Keratinocyte (primary cell): ENCODE measurements around the gene IREB2. TPM values are rescaled to one million over a fixed set of nuclear protein-coding genes. Genes with fewer than 3 reads are reported as not detected.

Experiments
- DNase-seq: peaks from one replicate; pipeline ENCODE4 v3.0.0-alpha.2; 2011; ENCODE audit warnings: low read depth, missing footprints, low spot score
- FAIRE-seq: peaks from 2 replicates; lab custom pipeline; 2011; peaks lifted over from hg19 to GRCh38; lab: Jason Lieb, UNC
- H2AFZ ChIP-seq: 2 replicates; pipeline ENCODE4 v1.6.0; 2012; ENCODE audit warnings: low read length, control low read depth, inconsistent platforms; ENCODE audit not compliant: control insufficient read depth
- H3K27ac ChIP-seq: 2 replicates; pipeline ENCODE4 v1.5.1; 2011; ENCODE audit warnings: low read length; ENCODE audit not compliant: control insufficient read depth, insufficient read depth
- H3K27me3 ChIP-seq: 3 replicates; pipeline ENCODE4 v1.6.0; 2011; ENCODE audit warnings: low read length; ENCODE audit not compliant: control insufficient read depth, insufficient read depth; ENCODE audit errors: extremely low read depth
- H3K36me3 ChIP-seq, 2 experiments: 2 replicates in 1 of 2; 3 replicates in 1 of 2; pipeline ENCODE4 v1.5.1; 2011; ENCODE audit warnings: low read length in 2 of 2, mild to moderate bottlenecking in 1 of 2; ENCODE audit not compliant: control insufficient read depth in 2 of 2, insufficient read depth in 2 of 2; ENCODE audit errors: extremely low read depth in 1 of 2
- H3K4me1 ChIP-seq: 3 replicates; pipeline ENCODE4 v1.5.1; 2011; ENCODE audit warnings: low read length; ENCODE audit not compliant: control insufficient read depth, insufficient read depth; ENCODE audit errors: extremely low read depth
- H3K4me2 ChIP-seq: 3 replicates; pipeline ENCODE4 v1.6.0; 2011; ENCODE audit warnings: low read depth, low read length; ENCODE audit not compliant: control insufficient read depth, insufficient read depth; ENCODE audit errors: extremely low read depth
- H3K4me3 ChIP-seq, 3 experiments: fragments of 200-600 bp in 1 of 3; sonication (generic) in 1 of 3; 2 replicates in 2 of 3; 3 replicates in 1 of 3; pipeline ENCODE4 v1.5.1; 2011 to 2016; ENCODE audit warnings: low read length in 3 of 3, mild to moderate bottlenecking in 3 of 3, control low read depth in 2 of 3, inconsistent platforms in 1 of 3, low read depth in 1 of 3, mixed read lengths in 1 of 3, mixed run types in 1 of 3, moderate library complexity in 1 of 3; ENCODE audit not compliant: control insufficient read depth in 2 of 3, insufficient read depth in 2 of 3; ENCODE audit errors: extremely low read depth in 1 of 3
- H3K79me2 ChIP-seq: 2 replicates; pipeline ENCODE4 v1.6.0; 2012; ENCODE audit warnings: low read length; ENCODE audit not compliant: control insufficient read depth, insufficient read depth
- H3K9ac ChIP-seq: 3 replicates; pipeline ENCODE4 v1.6.0; 2011; ENCODE audit warnings: low read length; ENCODE audit not compliant: control insufficient read depth, insufficient read depth; ENCODE audit errors: extremely low read depth
- H3K9me1 ChIP-seq: 3 replicates; pipeline ENCODE4 v1.6.0; 2011; ENCODE audit warnings: low read length; ENCODE audit not compliant: control insufficient read depth, insufficient read depth; ENCODE audit errors: extremely low read depth
- H3K9me3 ChIP-seq: 2 replicates; pipeline ENCODE4 v1.5.1; 2012; ENCODE audit warnings: low read depth, low read length; ENCODE audit not compliant: control insufficient read depth
- H4K20me1 ChIP-seq: 3 replicates; pipeline ENCODE4 v1.6.0; 2011; ENCODE audit warnings: low read length; ENCODE audit not compliant: control insufficient read depth, insufficient read depth; ENCODE audit errors: extremely low read depth
- CTCF ChIP-seq, 3 experiments: IDR thresholded peaks in 1 of 3; conservative IDR thresholded peaks in 1 of 3; optimal IDR thresholded peaks in 1 of 3; 2 replicates in 2 of 3; 3 replicates in 1 of 3; pipeline versions ENCODE3 to v1.5.1; 2011; ENCODE audit warnings: low read length in 3 of 3, mild to moderate bottlenecking in 3 of 3, moderate library complexity in 2 of 3, control low read depth in 1 of 3, inconsistent platforms in 1 of 3; ENCODE audit not compliant: insufficient read depth in 2 of 3; ENCODE audit errors: extremely low read depth in 1 of 3
- EZH2 ChIP-seq: IDR thresholded peaks from one replicate; pipeline ENCODE4 v1.6.1; 2012; ENCODE audit warnings: inconsistent platforms, mild to moderate bottlenecking, low read length, moderate library complexity
- dilution Hi-C: fragments of 300-500 bp; cut with MboI; formaldehyde crosslinking; loops from one replicate; pipeline ENCODE4 v1.7.0; 2020; ENCODE audit warnings: low sequenced_read_pairs; ENCODE audit not compliant: extremely low pct_ligation_motif_present
- polyA plus RNA-seq, 5 experiments: library from polyadenylated mRNA; depleted of rRNA in 3 of 5; stranded (reverse) in 3 of 5; stranded (forward) in 1 of 5; unstranded in 1 of 5; fragments of >200 nt; gene quantifications; 1 replicate in 1 of 5; 2 replicates in 3 of 5; 3 replicates in 1 of 5; pipeline versions ENCODE4 v1.2.1 to v1.2.3, GENCODE V29; 2011 to 2012; ENCODE audit warnings: missing spikeins in 2 of 5, low read depth in 1 of 5, low replicate concordance in 1 of 5

Gene IREB2
- polyA plus RNA-seq, 1 donor (not counting 4 experiments of a cell fraction or from before 2014, with no cell fraction given), result 20.5 TPM

DNA sequence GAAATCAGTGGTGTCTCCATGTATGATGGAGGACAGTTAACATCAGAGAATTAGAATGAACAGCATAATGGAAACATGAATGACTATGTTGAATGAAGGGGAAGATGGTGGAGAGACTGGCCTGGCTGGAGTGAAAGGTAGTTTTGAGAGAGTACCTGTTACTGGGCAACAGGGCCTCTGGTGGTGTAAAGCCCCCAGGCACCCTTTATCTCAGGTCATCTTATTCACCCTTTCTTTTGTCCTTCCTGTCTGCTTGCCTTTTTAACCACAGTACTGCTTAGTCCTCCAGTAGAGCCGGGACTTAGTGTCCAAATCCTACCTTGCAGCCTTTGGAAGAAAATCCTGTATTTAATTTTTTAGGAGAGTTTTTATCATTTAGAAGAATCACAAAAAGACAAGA is 6.2 kb downstream of the IREB2 start:
- FAIRE-seq (no peak), DNase-seq (no peak)
- H3K79me2 ChIP-seq, result peaks cover 86% of the 10 kb centered on the region
- H3K9me1 ChIP-seq, result no peaks in the 10 kb centered on the region
- dilution Hi-C loops, result no loop called here
- H3K4me2 ChIP-seq, result no peak overlapping the region
- H2AFZ ChIP-seq, result no peak overlapping the region
- peaks cover 4% of the 10 kb centered on the region for H4K20me1 ChIP-seq
- no peak for TF ChIP-seq EZH2
- TF ChIP-seq CTCF (optimal IDR thresholded peaks at IDR 0.05 in 1 of 3, IDR thresholded peaks at IDR 0.05 in 1 of 3, conservative IDR thresholded peaks at IDR 0.05 in 1 of 3; ENCODE audit: extremely low read depth in 1 of 3, insufficient read depth in 2 of 3, low read length in 3 of 3), result no peak
- no peak overlapping the region for H3K27ac ChIP-seq
- H3K9ac ChIP-seq, result no peak overlapping the region
- H3K4me3 ChIP-seq, result no peak overlapping the region
- H3K27me3 ChIP-seq, result no peaks in the 10 kb centered on the region
- H3K36me3 ChIP-seq, result peaks cover 5 to 16% of the 10 kb centered on the region in 2 experiments
- H3K4me1 ChIP-seq, result peaks cover 28% of the 10 kb centered on the region
- no peaks in the 10 kb centered on the region for H3K9me3 ChIP-seq

DNA sequence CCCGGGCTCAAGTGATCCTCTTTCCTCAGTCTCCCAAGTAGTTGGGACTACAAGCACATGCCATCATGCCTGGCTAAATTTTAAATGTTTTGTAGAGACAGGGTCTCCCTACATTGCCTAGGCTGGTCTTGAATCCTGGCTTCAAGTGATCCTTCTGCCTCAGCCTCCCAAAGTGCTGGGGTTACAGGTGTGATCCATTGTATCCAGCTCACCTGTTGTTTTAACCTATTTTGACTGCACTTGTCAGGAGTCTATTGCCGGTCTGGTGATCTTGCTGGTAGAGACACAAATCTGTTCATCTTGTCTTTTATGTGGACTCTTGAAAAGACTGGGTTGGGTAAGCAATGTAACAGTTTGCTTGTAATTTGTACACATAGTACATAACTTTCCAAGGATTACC is 7.9 kb downstream of the IREB2 start:
- no peaks in the 10 kb centered on the region for H3K27me3 ChIP-seq
- H3K79me2 ChIP-seq, result peaks cover 86% of the 10 kb centered on the region
- no peak overlapping the region for H3K4me2 ChIP-seq
- H3K9me3 ChIP-seq, result no peaks in the 10 kb centered on the region
- H3K9ac ChIP-seq, result no peak overlapping the region
- H3K36me3 ChIP-seq, result peaks cover 4 to 13% of the 10 kb centered on the region in 2 experiments
- H3K27ac ChIP-seq, result no peak overlapping the region
- peaks cover 2% of the 10 kb centered on the region for H3K9me1 ChIP-seq
- no peak overlapping the region for H3K4me3 ChIP-seq
- peaks cover 24% of the 10 kb centered on the region for H3K4me1 ChIP-seq
- H2AFZ ChIP-seq, result no peak overlapping the region
- no peak for DNase-seq
- peaks cover 4% of the 10 kb centered on the region for H4K20me1 ChIP-seq
- FAIRE-seq, result no peak
- dilution Hi-C loops, result no loop called here
- no peak for TF ChIP-seq CTCF (optimal IDR thresholded peaks at IDR 0.05 in 1 of 3, IDR thresholded peaks at IDR 0.05 in 1 of 3, conservative IDR thresholded peaks at IDR 0.05 in 1 of 3; ENCODE audit: extremely low read depth in 1 of 3, insufficient read depth in 2 of 3, low read length in 3 of 3)
- no peak for TF ChIP-seq EZH2
